Endothelial cell of umbilical vein (primary cell): ENCODE results near the gene SERPINA9.

Experiments used
- JUN ChIP-seq: IDR thresholded peaks from 2 replicates; pipeline ENCODE4 v1.6.1; 2011; ENCODE audit warnings: borderline replicate concordance, low read depth; ENCODE audit not compliant: insufficient read length, insufficient read depth
- POLR2AphosphoS5 ChIP-seq: IDR thresholded peaks from 2 replicates; pipeline ENCODE4 v1.6.1; 2012; ENCODE audit warnings: low read depth, mild to moderate bottlenecking, control low read depth, low read length, moderate library complexity; ENCODE audit not compliant: insufficient read depth
- TF ChIP-seq, protein P1 (sequence below), 2 donors: IDR thresholded peaks; 1 replicate in 1 of 2; 2 replicates in 1 of 2; pipeline ENCODE4 v1.5.1; 2011; ENCODE audit warnings: low read length in 2 of 2, mild to moderate bottlenecking in 2 of 2, moderate library complexity in 2 of 2, control low read depth in 1 of 2, inconsistent platforms in 1 of 2, low read depth in 1 of 2; ENCODE audit not compliant: insufficient read depth in 1 of 2; ENCODE audit errors: extremely low read depth in 1 of 2

DNA sequence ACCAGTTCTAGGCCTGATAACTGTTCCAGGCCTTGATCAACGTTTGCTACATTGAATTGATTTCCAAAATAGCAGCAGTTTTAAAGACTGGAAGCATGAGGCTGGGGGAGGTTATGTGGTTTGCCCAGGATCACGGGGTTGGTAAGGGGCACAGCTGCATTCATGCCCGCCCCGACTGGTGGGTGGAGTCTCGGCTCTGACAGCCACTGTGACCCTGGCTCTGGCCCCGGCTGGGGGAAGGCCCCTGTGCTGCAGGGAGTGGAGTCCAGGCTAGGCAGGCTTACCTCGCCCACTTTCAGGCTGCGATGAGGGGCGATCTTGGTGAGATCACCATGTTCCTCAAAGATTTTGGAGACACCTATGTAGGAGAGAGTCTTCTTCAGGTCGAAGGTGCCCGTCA lies 13.3 kb upstream of the SERPINA9 start:
- TF ChIP-seq JUN (no peak), POLR2AphosphoS5 (no peak)
- TF ChIP-seq, protein P1, sequence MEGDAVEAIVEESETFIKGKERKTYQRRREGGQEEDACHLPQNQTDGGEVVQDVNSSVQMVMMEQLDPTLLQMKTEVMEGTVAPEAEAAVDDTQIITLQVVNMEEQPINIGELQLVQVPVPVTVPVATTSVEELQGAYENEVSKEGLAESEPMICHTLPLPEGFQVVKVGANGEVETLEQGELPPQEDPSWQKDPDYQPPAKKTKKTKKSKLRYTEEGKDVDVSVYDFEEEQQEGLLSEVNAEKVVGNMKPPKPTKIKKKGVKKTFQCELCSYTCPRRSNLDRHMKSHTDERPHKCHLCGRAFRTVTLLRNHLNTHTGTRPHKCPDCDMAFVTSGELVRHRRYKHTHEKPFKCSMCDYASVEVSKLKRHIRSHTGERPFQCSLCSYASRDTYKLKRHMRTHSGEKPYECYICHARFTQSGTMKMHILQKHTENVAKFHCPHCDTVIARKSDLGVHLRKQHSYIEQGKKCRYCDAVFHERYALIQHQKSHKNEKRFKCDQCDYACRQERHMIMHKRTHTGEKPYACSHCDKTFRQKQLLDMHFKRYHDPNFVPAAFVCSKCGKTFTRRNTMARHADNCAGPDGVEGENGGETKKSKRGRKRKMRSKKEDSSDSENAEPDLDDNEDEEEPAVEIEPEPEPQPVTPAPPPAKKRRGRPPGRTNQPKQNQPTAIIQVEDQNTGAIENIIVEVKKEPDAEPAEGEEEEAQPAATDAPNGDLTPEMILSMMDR (IDR thresholded peaks at IDR 0.05; ENCODE audit: extremely low read depth in 1 of 2, insufficient read depth in 1 of 2, low read depth in 1 of 2, low read length in 2 of 2): no peak
